GM18907 (cell line): ENCODE results near the gene WDR6.

Source experiments
- ATAC-seq: cut with Tn5 transposase; IDR thresholded peaks from one replicate; pipeline ENCODE4 v1.9.1; 2021; ENCODE audit warnings: mild to moderate bottlenecking, moderate library complexity; ENCODE audit not compliant: unreplicated experiment

The WDR6 gene, protein sequence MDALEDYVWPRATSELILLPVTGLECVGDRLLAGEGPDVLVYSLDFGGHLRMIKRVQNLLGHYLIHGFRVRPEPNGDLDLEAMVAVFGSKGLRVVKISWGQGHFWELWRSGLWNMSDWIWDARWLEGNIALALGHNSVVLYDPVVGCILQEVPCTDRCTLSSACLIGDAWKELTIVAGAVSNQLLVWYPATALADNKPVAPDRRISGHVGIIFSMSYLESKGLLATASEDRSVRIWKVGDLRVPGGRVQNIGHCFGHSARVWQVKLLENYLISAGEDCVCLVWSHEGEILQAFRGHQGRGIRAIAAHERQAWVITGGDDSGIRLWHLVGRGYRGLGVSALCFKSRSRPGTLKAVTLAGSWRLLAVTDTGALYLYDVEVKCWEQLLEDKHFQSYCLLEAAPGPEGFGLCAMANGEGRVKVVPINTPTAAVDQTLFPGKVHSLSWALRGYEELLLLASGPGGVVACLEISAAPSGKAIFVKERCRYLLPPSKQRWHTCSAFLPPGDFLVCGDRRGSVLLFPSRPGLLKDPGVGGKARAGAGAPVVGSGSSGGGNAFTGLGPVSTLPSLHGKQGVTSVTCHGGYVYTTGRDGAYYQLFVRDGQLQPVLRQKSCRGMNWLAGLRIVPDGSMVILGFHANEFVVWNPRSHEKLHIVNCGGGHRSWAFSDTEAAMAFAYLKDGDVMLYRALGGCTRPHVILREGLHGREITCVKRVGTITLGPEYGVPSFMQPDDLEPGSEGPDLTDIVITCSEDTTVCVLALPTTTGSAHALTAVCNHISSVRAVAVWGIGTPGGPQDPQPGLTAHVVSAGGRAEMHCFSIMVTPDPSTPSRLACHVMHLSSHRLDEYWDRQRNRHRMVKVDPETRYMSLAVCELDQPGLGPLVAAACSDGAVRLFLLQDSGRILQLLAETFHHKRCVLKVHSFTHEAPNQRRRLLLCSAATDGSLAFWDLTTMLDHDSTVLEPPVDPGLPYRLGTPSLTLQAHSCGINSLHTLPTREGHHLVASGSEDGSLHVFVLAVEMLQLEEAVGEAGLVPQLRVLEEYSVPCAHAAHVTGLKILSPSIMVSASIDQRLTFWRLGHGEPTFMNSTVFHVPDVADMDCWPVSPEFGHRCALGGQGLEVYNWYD

DNA sequence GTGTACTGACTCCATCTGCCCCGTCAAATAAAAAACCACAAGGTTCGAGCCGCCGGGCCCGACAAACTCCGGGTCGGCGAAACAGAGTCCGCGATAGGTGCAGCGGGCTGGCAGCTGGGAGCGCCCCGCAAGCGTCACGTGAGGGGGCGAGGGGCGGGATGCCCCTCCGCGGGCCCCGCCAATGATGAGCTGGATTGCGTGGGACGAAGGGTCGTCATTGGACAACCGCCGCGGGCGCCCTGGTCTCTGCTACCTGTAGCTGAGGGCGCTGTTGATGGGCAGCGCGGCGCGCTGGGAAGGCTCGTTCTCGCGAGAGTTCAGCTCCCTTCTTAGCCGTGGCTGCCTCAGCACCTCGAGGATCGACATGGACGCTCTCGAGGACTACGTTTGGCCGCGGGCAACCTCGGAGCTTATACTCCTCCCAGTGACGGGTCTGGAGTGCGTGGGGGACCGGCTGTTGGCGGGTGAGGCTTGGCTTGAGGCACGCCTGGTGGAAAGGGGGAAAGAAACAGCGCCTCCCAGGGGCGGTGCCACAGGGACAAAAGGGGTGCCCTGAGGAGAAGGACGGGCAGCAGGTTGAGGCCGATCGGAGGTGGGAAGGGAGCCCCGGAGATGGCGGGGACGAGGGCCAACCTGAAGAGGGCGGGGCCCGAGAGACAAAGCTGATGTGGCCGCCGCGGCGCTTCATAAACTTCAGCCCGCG lies at the start of gene WDR6:
WDR6 (plus strand) TSS at position 324 of the 703 bp plus-strand sequence; CDS start at position 365, 41 bp downstream.
- peak; percentile 88 for ATAC-seq

DNA sequence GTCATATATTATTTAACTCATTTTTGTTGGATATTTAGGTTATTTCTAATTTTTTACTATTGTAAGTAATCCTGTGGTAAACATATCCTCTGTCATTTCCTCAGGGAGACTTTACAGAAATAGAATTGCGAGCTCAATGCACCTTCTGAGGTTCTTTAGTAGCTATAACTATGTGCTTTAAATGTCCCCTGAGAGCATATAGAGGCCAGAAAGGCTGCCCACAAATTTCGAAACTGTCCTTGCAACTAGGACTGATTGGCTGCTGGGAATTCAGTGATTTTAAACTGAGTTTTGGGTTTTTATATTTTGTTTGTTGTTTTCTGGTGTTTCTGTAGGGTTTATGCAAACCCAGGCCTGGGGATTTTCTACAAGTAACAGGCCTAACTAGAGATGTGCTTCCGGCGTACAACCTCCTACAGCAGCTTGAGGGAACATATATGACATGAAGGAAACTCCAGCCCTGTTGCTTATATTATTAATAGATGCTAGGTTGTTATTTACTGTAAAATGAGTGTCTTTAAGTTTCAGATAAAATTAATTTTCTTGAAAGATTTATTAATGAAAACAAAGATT lies 46.3 kb upstream of the WDR6 start:
- no peak for ATAC-seq

DNA sequence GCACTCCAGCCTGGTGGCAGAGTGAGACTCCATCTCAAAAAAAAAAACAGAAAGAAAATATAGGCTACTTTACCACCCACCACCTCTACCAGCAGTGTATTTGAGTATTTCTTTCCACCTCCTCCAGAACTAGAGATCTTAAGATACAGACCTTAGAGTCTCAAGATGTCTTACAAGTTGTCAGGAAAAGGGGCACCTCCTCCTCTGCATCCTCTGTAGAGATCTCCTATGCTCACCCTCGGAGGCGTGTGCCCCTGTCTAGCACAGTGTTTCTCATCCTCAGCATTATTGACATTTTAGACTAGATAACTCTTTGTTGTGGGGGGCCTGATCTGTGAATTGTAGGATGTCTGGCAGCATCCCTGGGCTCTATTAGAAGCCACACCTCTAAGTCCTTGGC lies 44.9 kb upstream of the WDR6 start:
- no peak for ATAC-seq

DNA sequence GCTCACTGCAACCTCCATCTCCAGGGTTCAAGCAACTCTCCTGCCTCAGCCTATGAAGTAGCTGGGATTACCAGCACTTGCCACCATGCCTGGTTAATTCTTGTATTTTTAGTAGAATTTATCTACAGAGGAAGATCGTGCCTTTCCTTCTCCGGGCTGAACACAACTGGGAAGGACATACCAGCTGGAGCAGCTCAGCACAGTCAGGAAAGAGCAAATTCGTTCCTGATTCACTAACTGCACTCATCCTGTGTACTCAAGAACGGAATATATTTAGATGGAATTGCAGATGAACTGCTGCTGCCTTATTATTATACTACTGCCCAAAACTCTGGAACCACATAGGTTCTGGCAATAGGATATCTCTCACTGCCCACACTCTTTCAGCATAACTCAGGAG lies 44.3 kb upstream of the WDR6 start:
- no peak for ATAC-seq

DNA sequence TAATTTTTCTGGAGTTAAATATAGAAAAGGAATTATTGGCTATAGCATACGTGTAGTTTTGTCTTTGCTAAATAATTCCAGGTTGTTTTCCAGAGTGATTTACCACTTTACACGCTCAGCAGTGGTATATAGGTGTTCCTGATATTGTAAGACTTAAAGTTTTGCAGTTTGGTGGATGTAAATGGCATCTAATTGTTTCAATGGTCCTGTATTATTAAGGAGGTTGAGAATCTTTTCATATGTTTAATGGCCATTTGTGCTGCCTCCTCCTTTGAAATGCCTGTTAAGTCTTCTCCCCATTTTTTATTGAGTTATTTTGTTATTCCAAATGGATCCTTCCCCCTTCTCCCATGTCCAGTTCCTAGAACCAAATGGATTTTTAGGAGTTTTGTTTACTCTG lies 43.6 kb upstream of the WDR6 start:
- no peak for ATAC-seq

DNA sequence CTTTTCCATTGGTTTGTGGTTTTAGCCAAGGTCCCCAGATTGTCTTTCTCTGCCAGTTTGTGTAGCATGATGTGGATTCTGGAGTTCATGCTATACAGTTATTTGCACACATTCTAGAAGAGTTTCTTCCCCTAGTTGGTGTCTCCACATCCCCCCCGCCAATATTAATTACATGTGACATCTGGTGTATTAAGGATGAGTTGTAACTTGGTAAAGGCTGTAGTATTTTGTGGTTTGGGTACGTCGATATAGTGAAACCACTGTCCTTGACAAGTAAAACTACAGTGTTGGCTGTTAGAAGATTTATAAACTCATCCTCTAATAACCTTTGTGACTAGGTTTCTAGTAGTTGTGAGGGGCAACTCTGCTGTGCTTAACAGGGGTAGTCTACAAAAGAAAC lies 40.8 kb upstream of the WDR6 start:
- ATAC-seq: no peak

DNA sequence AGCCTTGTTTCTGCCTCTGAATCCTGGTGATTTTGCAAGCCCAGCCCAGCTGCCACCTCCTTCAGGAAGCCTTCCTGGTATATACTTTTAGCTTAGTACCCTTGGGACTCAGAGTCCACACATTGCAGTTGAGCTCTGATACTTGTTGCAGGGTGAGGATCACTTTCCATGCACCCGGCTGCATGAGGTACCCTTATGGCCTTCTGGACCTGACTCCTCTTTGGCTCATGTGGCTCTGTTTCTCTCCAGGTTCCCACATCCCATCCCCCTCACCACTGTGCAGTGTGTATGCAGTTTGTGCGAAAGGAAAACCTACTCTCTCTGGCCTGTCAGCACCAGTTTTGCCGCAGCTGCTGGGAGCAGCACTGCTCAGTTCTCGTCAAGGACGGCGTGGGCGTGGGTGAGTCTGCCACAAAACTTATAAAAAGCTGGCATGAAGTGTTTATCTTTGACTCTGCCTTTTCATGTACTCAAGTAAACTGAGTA lies 40.3 kb upstream of the WDR6 start:
- ATAC-seq: no peak

DNA sequence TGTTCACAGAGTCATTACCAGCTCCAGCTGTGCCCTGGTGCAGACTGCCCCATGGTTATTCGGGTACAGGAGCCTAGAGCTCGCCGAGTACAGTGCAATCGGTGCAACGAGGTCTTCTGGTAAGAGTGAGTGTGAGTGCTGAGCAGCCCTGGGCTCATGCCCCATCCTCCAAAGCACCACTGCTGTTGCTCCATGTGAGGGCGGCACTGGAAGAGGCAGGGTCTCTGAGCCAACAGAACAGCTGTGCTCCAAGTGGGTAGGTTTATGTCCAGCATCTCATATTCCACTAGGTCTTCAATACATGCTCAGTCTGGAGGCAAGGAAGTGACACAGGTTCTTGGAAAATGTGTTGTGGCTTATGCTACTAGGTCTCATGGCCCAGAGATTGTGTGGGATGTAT lies 36.6 kb upstream of the WDR6 start:
- no peak for ATAC-seq

DNA sequence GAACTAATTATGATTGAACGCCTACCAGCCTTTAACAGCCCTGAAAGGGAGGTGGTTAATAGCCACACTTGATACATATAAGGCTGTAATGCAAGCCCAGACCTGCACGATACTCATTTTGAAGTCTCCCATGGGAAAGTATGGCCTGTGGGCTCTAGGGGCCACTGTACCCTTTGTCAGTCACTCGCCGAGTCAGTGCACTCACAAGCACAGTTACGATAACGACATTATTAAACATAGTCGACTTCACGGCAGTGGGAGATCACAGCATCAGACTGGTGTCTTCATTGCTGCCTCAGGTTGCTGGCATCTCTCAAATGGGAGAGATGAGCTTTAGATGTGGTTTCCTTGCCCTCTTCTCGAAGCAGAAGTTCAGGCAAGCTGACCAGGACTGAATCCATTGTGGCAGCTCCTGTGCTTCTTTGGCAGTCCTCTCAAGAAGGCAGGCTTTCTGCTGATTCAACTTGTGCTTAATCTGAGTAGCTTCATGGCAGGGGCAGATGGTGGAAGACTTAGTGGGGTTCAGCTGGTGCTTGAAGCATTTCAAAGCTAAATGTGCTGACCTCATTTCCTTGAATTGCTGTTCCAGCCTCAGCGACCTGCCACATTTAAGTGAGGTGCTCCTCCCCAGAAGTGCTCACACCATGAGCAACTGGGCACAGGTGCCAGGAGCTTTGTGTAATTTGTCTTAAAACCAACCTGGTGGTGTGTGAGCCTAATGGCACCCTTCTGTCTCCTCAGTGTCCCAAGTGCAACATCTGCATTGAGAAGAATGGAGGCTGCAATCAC lies 32.9 kb upstream of the WDR6 start:
- ATAC-seq: no peak

DNA sequence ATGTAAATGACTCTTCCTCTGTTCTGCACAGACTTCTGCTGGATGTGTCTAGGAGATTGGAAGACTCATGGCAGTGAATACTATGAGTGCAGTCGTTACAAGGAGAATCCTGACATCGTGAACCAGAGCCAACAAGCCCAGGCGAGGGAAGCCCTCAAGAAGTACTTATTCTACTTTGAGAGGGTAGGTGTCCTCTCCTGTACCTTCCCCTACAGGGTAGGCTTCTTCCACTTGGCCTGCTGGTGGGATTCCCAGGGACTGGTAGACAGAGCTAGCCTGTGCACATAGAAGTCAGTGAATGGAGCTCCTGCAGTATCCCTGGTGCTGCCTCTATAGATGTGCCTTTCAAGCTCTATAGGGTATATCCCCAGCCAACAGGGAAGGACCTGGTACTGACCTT lies 27.7 kb upstream of the WDR6 start:
- no peak for ATAC-seq

DNA sequence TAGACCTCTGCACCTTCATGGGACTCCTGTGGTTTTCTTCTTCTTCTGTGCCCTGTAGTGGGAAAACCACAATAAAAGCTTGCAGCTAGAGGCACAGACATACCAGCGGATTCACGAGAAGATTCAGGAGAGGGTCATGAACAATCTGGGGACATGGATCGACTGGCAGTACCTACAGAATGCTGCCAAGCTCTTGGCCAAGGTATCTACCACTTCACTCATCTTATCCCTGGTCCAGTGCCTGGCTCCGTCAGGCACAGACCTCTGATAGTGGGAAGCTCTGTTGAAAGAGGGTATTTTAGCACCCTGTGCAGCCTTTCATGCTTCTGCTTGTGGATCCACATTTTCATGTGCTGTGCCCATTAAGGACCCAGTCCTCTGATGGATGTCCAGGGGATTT lies 26.9 kb upstream of the WDR6 start:
- ATAC-seq: no peak

DNA sequence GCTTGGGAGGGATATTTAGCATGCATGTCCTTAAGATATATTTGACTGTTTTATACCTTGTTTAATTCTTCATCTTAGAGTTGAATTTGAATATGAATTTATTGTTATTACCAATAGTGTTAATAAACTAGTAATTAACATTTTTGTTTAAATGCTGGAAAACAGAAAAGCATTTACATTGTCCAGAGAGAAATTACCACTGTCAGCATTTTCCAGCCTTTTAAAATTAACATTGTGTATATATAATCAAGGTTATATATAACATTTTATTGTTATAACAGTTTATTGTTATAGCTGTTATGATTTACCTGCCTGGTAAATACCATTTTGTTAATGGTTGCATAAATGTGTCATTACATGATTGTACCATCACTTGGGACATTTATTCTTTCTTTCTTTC lies 25.2 kb upstream of the WDR6 start:
- no peak for ATAC-seq

DNA sequence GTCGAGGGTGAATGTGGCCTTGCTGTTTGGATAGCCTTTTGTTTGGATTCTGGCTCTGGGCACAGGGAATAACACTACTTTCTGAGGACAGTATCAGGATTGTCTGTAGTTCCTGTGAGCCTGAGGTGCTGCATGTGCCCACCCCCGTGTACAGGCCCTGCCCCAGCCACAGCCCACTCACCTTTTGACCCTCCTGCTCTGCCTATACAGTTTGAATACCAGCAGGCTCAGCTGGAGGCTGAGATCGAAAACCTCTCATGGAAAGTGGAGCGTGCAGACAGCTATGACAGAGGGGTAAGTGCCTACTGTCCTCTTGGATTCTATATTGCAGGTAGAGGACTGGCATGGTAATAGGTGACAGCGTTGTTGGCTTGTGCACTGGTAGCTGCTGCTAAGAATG lies 24.5 kb upstream of the WDR6 start:
- no peak for ATAC-seq

DNA sequence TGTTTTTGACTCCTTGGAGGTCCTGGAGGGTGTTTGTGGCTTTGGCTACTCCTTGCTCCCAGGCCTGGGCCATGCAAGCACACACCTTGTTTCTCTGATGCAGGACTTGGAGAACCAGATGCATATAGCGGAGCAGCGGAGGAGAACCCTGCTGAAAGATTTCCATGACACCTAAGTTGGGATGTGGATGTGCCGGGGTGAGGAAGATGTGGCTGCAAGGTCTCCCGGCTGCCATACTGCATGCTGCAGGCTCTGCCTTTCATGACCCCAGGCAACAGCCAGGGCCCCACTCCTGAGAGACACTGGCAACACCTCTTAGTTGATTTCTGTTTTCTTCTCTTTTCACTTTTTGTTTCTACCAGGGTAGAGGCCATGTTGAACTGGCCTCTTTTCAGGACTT lies 24.1 kb upstream of the WDR6 start:
- ATAC-seq: no peak

DNA sequence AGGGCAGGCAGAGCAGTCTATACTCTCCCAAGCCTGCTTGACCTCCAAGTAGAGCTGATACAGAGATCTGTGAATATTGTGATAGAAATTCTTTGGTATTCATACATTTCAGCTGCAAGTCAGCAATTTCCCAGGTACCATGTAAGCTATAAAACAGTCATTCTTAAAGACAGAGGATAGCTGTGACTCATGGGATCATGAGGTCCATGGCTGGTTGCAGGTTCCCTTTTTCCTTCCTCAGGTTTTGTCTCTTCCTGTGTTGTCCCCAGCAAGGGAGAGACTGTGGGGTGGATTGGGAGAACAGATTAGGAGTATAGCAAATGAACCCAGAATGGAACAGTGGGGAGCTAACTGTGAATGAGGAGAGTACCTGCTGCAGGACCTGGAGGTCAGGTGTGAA lies 22.5 kb upstream of the WDR6 start:
- no peak for ATAC-seq

DNA sequence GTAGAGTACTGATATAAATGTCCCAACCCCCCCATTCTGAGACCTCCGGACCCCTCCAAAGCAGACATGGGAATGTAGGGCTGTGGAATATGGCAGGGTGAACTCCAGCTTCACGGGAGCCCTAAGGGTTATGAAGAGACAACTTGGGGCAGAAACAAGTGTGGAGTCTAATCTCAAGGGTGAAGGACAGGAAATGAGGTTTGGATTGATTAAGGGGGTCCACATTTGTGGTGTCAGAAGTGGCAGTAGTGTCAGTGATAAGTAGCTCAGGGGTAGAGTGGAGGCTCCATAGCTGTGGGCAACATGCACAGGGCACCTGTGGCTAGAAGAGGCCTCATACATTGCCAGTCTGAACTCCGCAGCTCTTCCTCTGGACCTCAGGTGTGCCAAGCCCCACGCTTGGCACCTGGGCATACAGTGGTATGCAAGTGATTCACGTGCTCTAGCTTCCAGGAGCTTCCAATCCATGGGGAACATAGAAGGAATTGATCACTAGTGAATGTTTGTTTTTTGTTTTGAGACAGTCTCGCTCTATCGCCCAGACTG lies 21.3 kb upstream of the WDR6 start:
- no peak for ATAC-seq

DNA sequence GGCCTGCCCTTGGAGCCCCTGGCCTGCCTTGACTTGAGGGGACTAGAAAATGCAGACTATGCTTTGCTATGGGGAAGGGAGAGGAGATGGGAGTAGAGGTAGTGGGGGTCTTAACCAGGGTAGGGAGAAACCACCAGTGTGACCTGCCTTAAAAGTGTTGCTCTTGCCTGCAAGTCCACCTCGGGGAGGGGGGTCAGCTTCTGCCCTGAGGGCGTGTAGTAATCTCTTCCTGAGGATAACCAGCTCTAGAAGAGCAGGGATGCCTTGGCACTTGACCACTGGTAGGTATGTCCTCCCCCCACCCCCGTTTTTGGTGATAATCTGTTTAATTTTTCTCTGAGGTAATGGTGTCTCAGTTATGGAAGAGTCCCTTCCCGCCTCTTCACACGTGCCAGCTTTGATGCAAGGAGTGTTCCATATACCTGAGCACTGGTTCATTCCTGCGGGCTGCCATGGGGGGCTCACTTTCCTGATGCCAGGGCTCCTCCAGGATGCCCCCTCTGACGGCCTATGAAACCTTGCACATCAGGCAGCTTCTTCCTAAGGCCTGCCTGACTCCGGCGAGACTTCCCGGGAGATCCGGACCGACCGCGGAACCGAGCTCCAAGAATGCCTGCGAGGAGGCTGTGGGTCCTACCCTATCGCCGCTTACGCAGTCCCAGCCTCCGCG lies 17.9 kb upstream of the WDR6 start:
- peak; percentile 1 for ATAC-seq

DNA sequence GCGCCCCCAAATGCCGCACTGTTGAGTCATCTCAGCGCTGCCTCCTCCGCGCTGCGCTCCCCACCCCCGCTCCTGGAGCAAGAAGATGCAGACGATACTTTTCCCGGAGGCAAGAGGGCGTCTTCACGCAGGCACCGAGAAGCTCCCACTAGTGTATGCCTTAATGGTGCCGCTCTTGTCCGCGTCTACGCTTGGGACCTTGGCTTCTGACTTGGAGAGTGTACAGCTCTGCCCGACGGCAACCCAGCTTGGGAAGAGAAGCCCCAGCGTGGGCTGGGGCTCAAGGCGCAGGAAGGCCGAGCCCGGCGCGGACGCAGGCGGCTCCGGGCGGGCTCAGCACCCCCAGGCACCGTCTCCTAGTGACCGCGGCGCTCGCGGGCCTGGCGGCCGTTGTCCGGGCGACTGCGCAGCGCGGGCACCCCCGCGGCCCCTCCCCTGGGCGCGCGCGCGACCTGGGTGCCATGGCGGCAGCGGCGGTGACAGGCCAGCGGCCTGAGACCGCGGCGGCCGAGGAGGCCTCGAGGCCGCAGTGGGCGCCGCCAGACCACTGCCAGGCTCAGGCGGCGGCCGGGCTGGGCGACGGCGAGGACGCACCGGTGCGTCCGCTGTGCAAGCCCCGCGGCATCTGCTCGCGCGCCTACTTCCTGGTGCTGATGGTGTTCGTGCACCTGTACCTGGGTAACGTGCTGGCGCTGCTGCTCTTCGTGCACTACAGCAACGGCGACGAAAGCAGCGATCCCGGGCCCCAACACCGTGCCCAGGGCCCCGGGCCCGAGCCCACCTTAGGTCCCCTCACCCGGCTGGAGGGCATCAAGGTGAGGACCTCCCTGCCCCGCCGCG lies 17.2 kb upstream of the WDR6 start, which contains the start of gene P4HTM:
P4HTM (plus strand) TSS at position 446 of the 840 bp plus-strand sequence; CDS start at position 462, 16 bp downstream.
- ATAC-seq: peak; percentile 51
